GM21737 (cell line): Measurements from ENCODE around the gene DTYMK.

ENCODE experiments used
- ATAC-seq: cut with Tn5 transposase; IDR thresholded peaks from one replicate; pipeline ENCODE4 v1.9.1; 2021; ENCODE audit warnings: mild to moderate bottlenecking, moderate library complexity; ENCODE audit not compliant: unreplicated experiment

Gene DTYMK

DNA sequence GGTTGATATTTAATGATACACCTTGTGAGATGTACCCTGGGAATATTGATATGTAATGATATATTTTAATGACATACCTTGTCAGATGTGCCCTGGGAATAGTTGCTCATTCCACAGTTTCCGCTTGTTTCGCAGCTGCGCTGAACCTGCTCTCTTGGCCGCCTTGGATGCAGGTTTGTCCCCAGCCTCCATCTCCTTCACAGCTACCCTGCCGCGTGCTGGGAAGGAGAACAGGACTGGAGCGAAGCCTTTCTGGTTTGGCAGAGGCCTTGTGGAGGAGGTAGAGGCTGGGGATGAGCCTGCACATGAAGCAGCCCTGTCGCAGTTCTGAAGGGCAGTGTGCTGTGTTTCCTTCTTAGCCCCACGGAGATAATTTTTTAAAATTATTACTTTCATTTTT is 34.5 kb downstream of the DTYMK start:
- ATAC-seq = no peak

DNA sequence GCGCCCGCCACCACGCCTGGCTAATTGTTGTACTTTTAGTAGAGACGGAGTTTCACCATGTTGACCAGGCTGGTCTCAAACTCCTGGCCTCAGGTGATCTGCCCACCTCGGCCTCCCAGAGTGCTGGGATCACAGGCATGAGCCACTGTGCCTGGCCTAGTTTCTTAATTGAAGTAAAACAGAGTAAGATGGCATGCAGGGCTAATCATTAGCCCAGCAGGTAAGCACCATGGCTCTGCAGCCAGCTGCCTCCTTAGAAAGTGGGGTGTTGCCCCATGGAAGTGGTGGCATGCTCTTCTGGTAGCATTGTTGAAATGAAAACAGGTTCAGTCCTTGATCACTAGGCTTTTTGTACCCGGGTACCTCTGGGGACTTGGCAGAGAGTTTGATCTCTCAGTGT is 36.7 kb downstream of the DTYMK start:
- ATAC-seq = no peak

DNA sequence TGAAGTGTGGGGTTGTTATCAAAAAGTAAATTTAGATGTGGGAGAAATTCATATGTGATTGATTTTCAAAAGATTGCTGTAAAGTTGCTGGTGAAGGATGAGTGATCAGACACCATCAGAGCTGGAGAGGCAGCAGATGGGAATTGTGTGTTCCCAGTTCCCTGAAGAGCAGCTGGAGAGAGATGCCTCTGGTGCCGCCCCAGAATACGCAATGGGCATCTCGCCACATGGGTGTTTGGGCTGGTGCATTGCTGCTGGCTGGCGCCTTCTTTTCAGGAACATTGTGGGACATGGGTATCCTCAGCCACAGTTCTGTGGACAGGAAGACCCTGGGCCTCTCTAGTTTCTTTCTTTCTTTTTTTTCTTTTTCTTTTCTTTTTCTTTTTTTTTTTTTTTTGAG is 37.2 kb downstream of the DTYMK start:
- ATAC-seq = no peak

DNA sequence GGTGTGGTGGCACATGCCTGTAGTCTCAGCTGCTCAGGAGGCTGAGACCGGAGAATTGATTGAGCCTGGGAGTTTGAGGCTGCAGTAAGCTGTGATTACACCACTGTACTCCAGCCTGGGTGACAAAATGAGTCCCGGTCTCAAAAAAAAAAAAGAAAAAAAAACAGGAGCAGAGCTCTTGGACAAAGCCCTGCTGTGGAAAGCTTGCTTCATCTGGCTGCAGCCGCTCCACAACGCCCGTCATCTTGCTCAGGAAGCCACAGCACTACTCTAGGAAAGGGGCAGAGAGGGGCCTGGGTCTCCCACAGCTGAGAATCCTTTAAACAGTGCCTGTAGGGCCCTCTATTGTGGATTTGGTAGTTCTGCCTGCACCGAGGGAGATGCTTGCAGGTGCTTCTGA is 38.2 kb downstream of the DTYMK start:
- no peak for ATAC-seq

DNA sequence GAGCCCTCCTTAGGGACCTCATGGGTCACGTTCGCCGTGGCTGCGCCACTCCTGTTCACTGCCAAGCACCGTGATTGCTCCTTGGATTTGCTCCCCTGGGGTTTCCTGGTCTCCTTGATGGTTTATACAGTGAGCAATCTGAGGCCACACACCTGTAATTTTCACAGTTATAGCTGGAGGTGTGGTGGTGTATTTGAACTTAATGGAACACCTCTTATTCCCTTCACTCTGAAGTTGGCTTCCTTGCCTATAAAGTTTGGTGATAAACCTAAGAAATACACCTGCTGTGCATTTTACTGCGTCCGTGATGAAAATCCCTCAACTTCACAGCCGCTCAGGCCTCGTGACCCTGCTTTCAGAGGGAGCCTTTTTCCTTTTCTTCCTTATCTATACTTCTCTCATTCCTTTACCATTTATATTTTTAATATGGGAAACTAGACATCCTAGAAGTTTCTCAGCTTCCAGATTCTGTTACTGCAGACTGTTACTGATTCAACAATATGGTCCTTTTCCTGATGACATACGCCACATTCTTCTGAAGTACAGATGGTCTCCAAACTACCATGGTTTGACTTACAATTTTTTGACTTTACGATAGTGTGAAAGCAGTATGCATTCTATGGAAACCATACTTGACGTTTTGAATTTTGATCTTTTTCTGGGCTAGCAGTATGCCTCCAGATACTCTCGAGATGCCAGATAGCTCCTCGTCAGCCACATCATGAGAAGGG is 40.5 kb downstream of the DTYMK start:
- ATAC-seq = no peak

DNA sequence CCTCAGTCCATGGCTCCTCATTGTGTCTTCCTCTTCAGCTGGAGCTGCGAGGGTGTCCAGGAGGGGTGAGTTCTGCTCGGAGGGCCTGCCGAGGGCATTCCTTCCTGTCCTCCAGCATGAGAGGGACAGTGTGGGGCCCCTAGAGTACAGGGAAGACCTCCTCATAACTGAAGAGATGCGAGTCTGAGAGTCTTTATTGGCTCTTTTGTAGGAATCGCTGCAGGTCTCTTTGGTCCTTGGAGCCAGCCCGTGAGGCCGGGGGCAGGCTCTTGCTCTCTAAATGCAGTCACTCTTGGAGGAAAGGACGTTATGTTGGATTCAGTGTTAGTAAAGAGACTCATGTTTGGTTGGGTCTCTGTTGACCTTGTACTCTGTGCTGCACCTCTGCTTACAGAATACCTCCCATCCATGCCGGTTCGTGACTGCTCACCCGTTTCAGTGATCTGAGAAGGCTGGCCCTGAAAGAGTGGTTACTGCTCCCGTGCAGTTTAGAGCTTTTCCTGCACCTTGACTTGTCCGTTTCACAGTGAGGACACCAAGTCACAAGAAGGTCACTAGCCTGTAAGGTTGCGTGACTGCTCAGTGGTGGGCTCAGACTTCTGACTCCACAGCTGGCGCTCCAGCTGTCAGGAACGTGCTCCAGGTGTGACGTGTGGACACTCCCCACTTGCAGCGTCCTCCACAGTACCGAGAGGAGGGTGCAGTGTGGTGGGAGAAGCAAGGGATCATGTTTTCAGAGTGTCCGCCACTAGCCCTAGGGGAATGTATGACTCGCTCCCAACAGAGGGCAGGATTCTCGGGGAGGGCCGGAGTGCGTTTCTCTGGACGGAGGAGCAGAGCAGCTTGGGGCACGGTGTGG is 41.3 kb downstream of the DTYMK start:
- no peak for ATAC-seq

DNA sequence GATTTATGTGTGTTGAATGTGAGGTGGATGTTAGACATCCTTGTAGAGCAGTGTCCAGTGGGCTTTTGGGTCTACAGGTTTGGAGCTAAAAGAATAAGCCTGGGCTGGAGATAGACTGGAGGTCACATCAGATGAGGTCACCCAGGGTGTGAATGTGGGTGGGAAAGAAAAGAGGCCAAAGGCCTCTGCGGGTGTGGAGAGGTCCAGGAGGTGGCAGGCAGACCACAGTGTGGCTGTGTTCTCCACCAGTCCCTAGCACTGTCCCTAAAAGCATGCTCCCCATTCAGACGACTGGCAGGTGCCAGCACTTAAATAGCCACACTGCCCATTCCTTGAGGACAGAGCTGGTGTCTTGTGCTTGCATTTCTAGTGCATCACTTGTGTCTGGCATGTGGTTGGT is 45.0 kb downstream of the DTYMK start:
- no peak for ATAC-seq

DNA sequence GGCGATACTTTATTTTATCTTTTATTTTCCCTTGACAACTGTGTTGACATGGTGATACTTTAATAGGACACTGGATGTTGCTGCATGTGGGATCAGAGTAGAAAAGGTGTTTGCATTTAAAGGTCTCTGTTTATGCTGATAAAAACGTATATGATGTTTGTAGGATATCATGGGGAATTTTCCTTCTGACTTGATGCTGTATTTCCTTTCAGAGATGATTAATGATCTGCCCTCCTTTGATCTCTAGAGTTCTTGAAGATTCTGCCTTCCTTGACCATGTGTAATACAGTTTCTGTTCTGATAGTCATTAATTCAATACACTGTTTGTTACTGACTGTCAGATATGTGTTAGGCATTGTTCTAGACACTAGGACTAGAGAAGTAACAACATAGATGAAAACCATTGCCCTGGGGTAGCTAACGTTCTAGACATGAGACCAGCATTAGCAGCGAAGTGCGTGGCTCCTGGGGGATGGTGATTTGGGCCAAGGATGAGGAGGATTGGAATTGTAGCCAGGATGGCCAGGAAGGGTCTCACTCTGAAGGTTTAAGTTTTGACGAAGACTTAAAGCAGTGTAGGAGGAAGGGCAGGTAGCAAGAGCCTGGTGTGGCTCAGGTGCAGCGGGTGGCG is 46.3 kb downstream of the DTYMK start:
- ATAC-seq = no peak

DNA sequence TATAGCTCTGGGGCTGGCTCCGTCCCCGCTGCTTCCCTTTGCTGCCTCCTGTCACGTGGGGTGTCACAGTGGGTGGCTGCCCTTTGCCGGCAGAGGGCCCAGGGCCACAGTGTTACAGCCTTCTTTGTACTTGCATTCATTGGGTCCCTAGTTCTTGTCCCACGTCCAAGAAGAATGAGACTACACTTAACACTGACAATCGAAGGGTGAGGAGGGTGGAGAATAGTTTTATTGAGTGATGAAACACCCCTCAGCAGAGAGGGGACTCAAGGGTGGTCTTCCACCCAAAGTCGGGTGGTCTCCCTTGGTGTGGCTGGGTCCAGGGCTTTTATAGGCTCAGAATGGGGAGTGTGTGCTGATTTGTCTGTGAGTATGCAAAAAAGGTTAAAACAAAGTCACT is 47.2 kb downstream of the DTYMK start:
- no peak for ATAC-seq

DNA sequence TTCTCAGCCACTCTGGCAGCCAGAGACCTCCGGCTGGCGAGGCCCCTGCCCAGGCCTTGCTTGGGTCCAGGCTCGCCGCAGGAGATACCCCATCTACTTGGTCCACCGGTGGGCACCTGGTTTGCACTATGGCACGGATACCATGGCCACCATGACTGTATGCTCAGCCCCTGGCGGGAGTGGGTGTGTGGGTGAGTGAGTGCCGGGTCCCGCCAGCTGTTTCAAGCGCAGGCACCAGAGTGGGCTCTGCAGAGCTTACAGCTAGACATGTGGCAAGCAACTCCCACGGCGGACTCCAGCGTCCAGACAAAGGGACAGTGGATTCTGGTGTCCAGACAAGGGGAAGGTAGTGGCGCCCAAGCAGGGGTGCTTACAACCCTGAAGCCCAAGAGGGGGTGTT is 47.7 kb downstream of the DTYMK start:
- ATAC-seq = no peak

DNA sequence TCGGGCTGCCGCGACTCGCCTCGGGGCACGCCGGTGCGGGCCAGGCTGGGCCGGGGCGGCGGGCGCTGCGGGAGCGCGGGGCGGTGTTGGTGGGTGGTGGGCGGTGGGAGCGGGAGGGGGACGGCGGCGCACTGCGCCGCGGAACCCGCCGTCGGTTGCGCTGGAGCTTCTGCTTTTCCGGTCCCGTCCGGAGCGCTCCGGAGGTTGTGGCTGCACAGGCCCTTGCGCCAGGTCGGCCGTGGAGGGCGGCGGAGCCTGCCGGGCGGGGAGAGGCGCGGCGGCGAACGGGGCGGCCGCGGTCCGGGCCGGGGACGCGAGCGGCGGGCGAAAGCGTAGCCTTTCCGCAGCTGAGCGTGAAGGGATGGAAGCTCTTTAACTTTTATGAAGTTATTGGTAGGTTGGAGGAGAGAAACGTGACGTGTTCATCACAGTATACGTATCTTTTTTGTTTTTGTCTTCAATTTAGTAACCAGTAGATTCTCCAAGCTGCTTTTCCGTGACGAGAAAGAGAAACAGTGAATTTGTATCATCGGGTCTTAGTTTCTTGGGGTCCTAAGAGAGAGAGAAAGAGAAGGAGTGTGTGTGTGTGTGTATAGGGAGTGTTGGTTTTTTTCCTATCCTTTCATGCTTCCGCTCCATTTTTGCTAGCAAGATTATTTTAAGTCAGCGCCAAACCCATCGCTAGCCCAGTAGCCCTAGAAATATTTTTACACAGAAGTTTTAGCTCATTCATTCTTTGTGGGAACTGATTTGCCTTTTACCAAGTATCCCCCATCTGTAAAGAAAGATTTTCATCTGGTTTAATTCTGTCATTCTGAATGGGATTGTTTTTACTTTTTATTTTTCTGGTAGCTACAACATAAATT is 48.6 kb downstream of the DTYMK start:
- ATAC-seq = peak; percentile 22

DNA sequence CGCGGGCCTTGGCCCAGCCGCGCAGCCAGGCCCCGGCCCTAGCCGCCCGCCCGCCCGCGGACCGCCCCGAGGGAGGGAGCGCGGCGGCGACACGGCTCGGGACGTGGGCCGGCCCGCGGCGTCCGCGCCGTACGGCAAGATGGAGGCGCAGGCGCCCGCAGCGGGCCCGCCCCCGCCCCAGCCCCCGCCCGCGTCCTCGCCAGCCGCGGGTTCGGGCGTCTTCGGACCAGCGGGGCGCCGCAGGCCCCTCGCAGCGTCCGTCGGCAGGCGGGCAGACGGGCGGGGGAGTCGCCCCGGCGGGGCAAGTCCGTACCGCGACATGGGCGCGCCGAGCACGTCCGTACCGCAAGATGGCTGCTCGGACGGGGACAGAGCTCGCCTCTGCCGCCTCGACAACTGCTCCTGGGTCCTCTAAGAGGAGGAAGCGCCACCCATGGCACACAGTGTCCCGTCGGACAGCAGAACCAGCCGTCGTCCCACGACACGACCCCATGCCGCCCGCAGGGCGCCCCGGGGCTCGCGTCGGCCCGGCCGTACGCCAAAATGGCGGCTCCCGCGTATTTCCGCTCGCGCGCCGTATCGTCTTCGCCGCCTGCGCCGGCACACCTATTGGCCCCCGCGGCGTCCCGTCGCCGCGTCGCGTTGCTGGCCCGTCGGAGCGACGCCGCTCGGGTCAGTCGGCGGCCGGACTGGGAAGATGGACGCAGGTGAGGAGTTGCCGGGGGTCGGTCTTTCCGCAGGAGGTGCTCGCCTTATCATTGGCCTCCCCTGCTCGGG is 49.4 kb downstream of the DTYMK start, which contains the start of the genes ATG4B and THAP4:
Gene ATG4B, plus strand, starts transcription at position 676 of the 777 bp plus-strand sequence. Its CDS starts 22 bp downstream, at position 698.
Gene THAP4, minus strand, starts transcription at position 141 of the 777 bp plus-strand sequence. CDS start 141 bp downstream, outside the sequence.
- peak; percentile 61 for ATAC-seq

DNA sequence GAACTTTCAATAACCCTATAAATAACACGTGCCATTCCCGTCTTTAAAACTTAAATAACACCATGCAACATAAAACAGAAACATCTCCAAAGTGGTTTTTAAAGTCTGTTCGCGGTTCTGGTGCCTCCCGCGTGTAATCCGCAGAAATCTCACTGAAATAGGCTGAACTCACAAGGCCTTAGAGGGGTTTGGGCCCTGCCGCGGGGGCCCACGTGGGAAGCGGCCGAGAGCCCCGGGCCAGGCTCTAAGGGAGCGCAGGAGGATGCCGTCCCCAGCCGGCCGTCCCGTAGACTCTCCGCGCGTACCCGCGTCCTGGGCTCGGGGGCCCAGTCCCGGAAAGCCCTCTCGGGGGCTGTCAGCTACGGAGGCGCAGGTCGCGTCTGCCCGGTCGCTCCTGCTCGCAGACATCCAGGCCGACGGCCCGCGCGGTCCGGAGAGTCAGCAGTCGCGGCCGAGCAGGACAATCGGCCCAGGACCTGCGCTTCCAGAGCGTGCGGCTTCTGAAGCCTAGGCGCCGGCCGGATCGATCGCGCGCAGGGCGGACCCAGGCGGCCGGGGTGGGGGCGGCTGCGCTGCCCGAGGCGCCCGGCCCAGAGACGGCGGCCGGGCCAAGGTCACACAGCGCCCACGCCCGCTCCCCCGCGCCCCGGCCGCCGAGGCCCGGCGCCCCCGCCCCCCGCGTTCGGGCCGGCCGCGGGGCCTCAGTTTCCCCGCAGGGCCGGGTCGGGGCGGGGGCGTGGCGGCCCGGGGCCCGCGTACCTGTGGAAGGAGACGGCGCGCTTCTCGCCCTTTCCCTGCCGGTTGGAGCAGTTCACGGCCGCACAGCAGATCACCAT is 50.2 kb downstream of the DTYMK start:
- ATAC-seq = peak; percentile 23

DNA sequence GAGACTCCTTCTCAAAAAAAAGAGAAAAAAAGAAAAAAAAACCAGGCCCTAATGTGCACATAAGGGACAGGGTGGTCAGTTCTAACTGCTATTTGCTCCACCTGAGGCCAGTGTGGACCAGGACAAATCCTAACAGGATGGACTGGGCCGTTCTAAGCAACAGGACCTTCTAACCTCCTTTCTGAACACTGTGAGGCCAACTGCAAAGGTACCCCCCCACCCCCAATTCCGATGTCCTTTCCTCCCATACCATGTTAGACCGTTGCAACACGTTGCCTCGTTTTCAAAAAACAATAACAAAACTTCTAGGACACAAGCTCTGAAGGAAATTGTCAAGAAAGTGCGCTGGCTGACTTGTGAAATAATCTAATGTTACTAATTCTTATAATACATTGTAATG is 50.9 kb downstream of the DTYMK start:
- no peak for ATAC-seq

DNA sequence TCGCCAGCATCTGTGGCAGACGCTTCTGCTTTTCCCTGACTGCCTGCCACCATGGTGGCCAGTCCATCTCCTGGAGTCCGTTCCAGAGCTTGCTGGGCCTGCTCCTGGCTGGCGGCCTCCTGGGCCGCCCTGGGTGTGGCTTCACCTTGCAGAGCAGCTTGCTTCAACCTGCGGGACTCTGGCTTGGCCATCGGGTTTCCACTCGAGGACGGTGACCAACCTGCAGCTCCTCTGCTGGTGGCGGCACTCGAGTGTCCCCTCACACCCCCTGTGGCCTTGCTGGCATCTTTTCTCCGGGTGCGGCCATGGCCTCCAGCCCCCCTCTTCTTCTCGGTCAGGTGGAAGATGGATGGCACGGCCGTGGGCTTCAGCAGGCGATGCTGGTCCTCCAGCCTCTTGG is 53.1 kb downstream of the DTYMK start:
- ATAC-seq = no peak

DNA sequence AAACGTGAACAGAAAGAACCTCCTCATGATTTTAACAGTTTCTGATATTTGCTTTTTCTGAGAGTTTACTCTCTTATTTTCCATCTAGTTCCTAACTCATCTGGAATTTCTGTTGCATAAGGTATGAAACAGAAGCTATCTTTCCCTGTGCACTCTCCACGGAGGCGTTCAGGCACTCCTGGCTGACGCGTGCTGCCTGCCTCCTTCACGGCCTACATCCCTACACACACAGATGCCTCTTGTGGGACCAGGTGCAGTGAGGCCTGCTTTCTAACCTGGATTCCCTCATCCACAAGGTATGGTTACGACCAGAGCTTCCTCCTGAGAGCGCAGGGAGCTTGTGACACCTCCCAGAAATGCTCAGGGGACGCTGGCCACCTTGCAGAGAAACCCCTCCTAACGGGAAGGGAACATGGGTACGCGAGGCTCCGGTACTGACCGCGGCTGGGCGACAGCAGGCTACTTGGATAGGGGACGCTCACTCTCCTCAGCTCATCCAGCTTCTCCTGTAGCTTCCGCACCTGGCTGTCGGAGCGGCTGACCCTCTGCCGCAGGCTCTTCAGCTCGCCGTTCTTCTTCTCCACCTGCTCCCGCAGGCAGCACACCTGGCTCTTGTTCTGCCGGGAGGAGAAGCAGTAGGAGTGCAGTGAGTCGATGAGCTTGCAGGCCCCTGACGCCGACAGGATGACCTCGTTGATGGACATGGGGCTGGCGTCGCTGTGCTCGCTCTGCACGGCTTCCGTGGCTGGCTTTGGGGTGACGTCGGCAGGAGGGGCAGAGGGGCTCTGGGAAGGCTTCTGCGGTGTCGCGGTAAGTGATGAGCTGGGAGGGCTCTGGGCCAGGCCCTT is 53.9 kb downstream of the DTYMK start:
- no peak for ATAC-seq

DNA sequence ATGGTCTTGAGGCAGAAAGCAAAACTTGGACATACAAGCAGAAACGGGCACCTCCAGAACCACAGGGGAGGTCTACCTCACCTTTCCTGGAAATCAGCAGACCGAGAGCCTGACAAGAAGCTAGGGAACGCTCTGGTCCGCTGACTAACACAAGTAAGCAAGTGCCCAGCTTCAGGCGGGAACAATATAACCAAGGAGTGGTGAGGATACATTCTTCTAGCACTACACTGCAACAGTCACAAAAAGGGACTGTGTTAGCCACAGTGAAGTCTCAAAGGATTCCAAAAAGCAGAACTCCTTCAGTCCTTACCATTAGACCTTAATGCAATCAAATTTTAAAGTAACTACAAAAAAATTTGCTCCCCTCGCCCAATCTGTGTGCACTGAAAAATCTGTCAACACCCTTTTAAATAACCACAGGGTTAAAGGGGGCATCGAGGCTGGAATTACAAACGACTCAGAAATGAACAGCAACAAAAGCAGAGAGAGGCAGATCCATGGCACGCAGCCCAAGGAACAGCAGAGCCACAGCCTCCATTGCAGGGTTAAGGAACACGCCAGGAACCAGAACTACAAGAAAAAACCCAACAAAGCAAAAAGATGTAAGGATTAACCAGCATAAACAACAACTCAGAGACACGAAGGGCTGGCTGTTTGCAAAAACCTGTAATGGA is 56.7 kb downstream of the DTYMK start:
- ATAC-seq = no peak

DNA sequence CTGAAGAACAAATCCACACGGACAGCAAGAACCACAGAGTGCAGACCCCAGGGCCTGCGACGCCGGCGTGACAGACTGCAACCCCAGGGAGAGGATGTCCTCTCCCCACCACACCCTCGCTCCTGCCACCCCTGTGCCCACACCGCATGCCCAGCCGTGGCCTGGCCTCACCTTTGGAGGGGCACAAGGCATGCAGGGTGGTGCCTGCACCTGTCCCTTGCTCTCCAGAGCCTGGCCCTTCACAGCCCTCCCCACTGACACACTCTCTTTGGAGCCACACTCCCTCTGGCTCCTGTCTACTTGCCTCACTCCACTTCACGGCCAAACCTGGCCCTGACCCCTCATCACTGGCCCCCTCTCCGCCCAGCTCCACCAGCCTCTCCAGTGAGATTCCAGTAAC is 58.9 kb downstream of the DTYMK start:
- no peak for ATAC-seq
